ENCODE measurements around the gene SMTN. TPM values are rescaled to one million over a fixed set of nuclear protein-coding genes. Genes with fewer than 3 reads are reported as not detected.

The SMTN gene
- total RNA-seq, 2 experiments from 2014 or later: 2.9 TPM

GRCh38 chr22:31124811-31125465 is 43.8 kb downstream of the SMTN start:
- H3K36me3 ChIP-seq (ENCODE audit: insufficient read depth, low read length): no peaks in the 10 kb centered on the region
- ChIA-PET CTCF (no interaction called here), POLR2A (no interaction called here)
- Mint-ChIP-seq H3K27ac (no peak overlapping the region), H3K9me3 (no peaks in the 10 kb centered on the region), H3K4me1 (ENCODE audit: low read depth) (no peaks in the 10 kb centered on the region), H3K4me3 (no peak overlapping the region), H3K27me3 (peaks cover 3% of the 10 kb centered on the region), H3K36me3 (ENCODE audit: low read depth) (no peaks in the 10 kb centered on the region)
- peaks cover 2 to 7% of the 10 kb centered on the region in 2 experiments for H3K27me3 ChIP-seq (ENCODE audit: control insufficient read depth in 1 of 2, insufficient read depth in 2 of 2, low read length in 2 of 2)
- DNase-seq (no peak), ATAC-seq (ENCODE audit: poor library complexity) (no peak)
- intact Hi-C loops (cut with DNase I, micrococcal nuclease): no loop called here
- no peak for TF ChIP-seq CTCF (IDR thresholded peaks at IDR 0.05)
- H3K4me3 ChIP-seq (ENCODE audit: low read length): no peak overlapping the region
- no peaks in the 10 kb centered on the region for H3K9me3 ChIP-seq (ENCODE audit: control insufficient read depth in 1 of 2, insufficient read depth in 1 of 2, low read length in 2 of 2)
- H3K4me1 ChIP-seq (ENCODE audit: insufficient read depth, low read length): no peaks in the 10 kb centered on the region
- H3K27ac ChIP-seq (ENCODE audit: low read depth in 1 of 2, low read length in 2 of 2): no peak overlapping the region

GRCh38 chr22:31125521-31126117 is 44.5 kb downstream of the SMTN start:
- DNase-seq (no peak), ATAC-seq (ENCODE audit: poor library complexity) (no peak)
- Histone ChIP-seq H3K4me1 (ENCODE audit: insufficient read depth, low read length) (no peaks in the 10 kb centered on the region), H3K4me3 (ENCODE audit: low read length) (no peak overlapping the region), H3K27me3 (ENCODE audit: control insufficient read depth in 1 of 2, insufficient read depth in 2 of 2, low read length in 2 of 2) (peaks cover 2 to 7% of the 10 kb centered on the region in 2 experiments), H3K36me3 (ENCODE audit: insufficient read depth, low read length) (no peaks in the 10 kb centered on the region), H3K27ac (ENCODE audit: low read depth in 1 of 2, low read length in 2 of 2) (no peak overlapping the region), H3K9me3 (ENCODE audit: control insufficient read depth in 1 of 2, insufficient read depth in 1 of 2, low read length in 2 of 2) (no peaks in the 10 kb centered on the region)
- peaks cover 3% of the 10 kb centered on the region for H3K27me3 Mint-ChIP-seq
- H3K4me1 Mint-ChIP-seq (ENCODE audit: low read depth): no peaks in the 10 kb centered on the region
- H3K9me3 Mint-ChIP-seq: no peaks in the 10 kb centered on the region
- no peak overlapping the region for H3K4me3 Mint-ChIP-seq
- ChIA-PET CTCF (no interaction called here), POLR2A (no interaction called here)
- intact Hi-C loops (cut with DNase I, micrococcal nuclease): no loop called here
- TF ChIP-seq CTCF (IDR thresholded peaks at IDR 0.05): no peak
- H3K27ac Mint-ChIP-seq: no peak overlapping the region
- H3K36me3 Mint-ChIP-seq (ENCODE audit: low read depth): no peaks in the 10 kb centered on the region

- Mint-ChIP-seq H3K27me3 (peaks cover 3% of the 10 kb centered on the region), H3K36me3 (ENCODE audit: low read depth) (no peaks in the 10 kb centered on the region), H3K9me3 (no peaks in the 10 kb centered on the region), H3K4me3 (no peak overlapping the region), H3K4me1 (ENCODE audit: low read depth) (no peaks in the 10 kb centered on the region), H3K27ac (no peak overlapping the region)
- H3K27ac ChIP-seq (ENCODE audit: low read depth in 1 of 2, low read length in 2 of 2): no peak overlapping the region
- no peaks in the 10 kb centered on the region for H3K36me3 ChIP-seq (ENCODE audit: insufficient read depth, low read length)
- no peak overlapping the region for H3K4me3 ChIP-seq (ENCODE audit: low read length)
- ChIA-PET CTCF (no interaction called here), POLR2A (no interaction called here)
- intact Hi-C loops (cut with DNase I, micrococcal nuclease): no loop called here
- no peak for TF ChIP-seq CTCF (IDR thresholded peaks at IDR 0.05)
- no peak for DNase-seq
- no peaks in the 10 kb centered on the region for H3K9me3 ChIP-seq (ENCODE audit: control insufficient read depth in 1 of 2, insufficient read depth in 1 of 2, low read length in 2 of 2)
- H3K27me3 ChIP-seq (ENCODE audit: control insufficient read depth in 1 of 2, insufficient read depth in 2 of 2, low read length in 2 of 2): peaks cover 2 to 7% of the 10 kb centered on the region in 2 experiments
- no peak for ATAC-seq (ENCODE audit: poor library complexity)
- H3K4me1 ChIP-seq (ENCODE audit: insufficient read depth, low read length): no peaks in the 10 kb centered on the region
Observed at GRCh38 chr22:31126128-31126868, 45.2 kb downstream of the SMTN start.
